MM.1S (cell line): ENCODE data around the gene ADRM1.

Experiments
- DNase-seq: peaks from one replicate; pipeline ENCODE4 v3.0.0-alpha.2; 2015
- H2AFZ ChIP-seq: fragments of 300-600 bp; sonication (generic); 2 replicates; pipeline ENCODE4 v1.6.0; 2016; ENCODE audit warnings: antibody characterized with exemption, low read length
- H3F3A ChIP-seq: fragments of 300-600 bp; sonication (generic); 2 replicates; pipeline ENCODE4 v1.6.1; 2016; ENCODE audit warnings: mild to moderate bottlenecking, antibody characterized with exemption, low read length, moderate library complexity, mixed read lengths; ENCODE audit not compliant: insufficient read depth
- H3K27ac ChIP-seq: fragments of 300-600 bp; sonication (generic); 2 replicates; pipeline ENCODE4 v1.5.1; 2016; ENCODE audit warnings: mild to moderate bottlenecking, low read length
- H3K27me3 ChIP-seq: fragments of 300-600 bp; sonication (generic); replicated peaks from 2 replicates; pipeline ENCODE4 v1.6.0; 2016; ENCODE audit warnings: low read length; ENCODE audit not compliant: insufficient read depth
- H3K36me3 ChIP-seq: fragments of 300-600 bp; sonication (generic); replicated peaks from 2 replicates; pipeline ENCODE4 v1.6.1; 2016; ENCODE audit warnings: mild to moderate bottlenecking, low read length, mixed read lengths; ENCODE audit not compliant: insufficient read depth
- H3K4me1 ChIP-seq: fragments of 300-600 bp; sonication (generic); 2 replicates; pipeline ENCODE4 v1.6.1; 2016; ENCODE audit warnings: low read length, mixed read lengths
- H3K4me2 ChIP-seq: fragments of 300-600 bp; sonication (generic); 2 replicates; pipeline ENCODE4 v1.6.0; 2016; ENCODE audit warnings: low read depth, low read length
- H3K4me3 ChIP-seq: fragments of 300-600 bp; sonication (generic); 2 replicates; pipeline ENCODE4 v1.5.1; 2016; ENCODE audit warnings: low read length, mixed read lengths
- H3K79me2 ChIP-seq: fragments of 300-600 bp; sonication (generic); 2 replicates; pipeline ENCODE4 v1.6.1; 2016; ENCODE audit warnings: mixed run types, low read length, mixed read lengths
- H3K9ac ChIP-seq: fragments of 300-600 bp; sonication (generic); 2 replicates; pipeline ENCODE4 v1.6.1; 2016; ENCODE audit warnings: low read length, mixed read lengths
- H3K9me2 ChIP-seq: fragments of 300-600 bp; sonication (generic); replicated peaks from 2 replicates; pipeline ENCODE4 v1.6.1; 2016; ENCODE audit warnings: mild to moderate bottlenecking, low read length, mixed read lengths; ENCODE audit not compliant: insufficient read depth
- H3K9me3 ChIP-seq: fragments of 300-600 bp; sonication (generic); replicated peaks from 2 replicates; pipeline ENCODE4 v1.6.1; 2016; ENCODE audit warnings: mild to moderate bottlenecking, low read length, mixed read lengths; ENCODE audit not compliant: insufficient read depth
- H4K20me1 ChIP-seq: fragments of 300-600 bp; sonication (generic); 2 replicates; pipeline ENCODE4 v1.6.1; 2016; ENCODE audit warnings: mild to moderate bottlenecking, low read length, moderate library complexity, mixed read lengths; ENCODE audit not compliant: insufficient read depth
- CTCF ChIP-seq: fragments of 300-600 bp; sonication (generic); IDR thresholded peaks from 2 replicates; pipeline ENCODE4 v1.5.1; 2016; ENCODE audit warnings: antibody characterized with exemption, low read length, mixed read lengths
- EZH2 ChIP-seq: fragments of 300-600 bp; sonication (generic); optimal IDR thresholded peaks from 2 replicates; pipeline ENCODE3; 2017; ENCODE audit warnings: low read depth, mild to moderate bottlenecking, antibody characterized with exemption, low read length, mixed read lengths
- EZH2phosphoT487 ChIP-seq: fragments of 300-600 bp; sonication (generic); IDR thresholded peaks from 2 replicates; pipeline ENCODE4 v1.6.1; 2018; ENCODE audit warnings: antibody characterized with exemption, low read length

Gene ADRM1

GRCh38 chr20:62280303-62280702 lies 22.5 kb upstream of the ADRM1 start:
- Histone ChIP-seq H3K79me2 (no peaks in the 10 kb centered on the region), H3K4me3 (no peak overlapping the region), H4K20me1 (no peaks in the 10 kb centered on the region), H3K9me2 (no peaks in the 10 kb centered on the region), H3K9me3 (no peaks in the 10 kb centered on the region), H3F3A (no peaks in the 10 kb centered on the region), H3K27ac (no peak overlapping the region), H3K9ac (no peak overlapping the region), H3K36me3 (no peaks in the 10 kb centered on the region), H2AFZ (no peak overlapping the region), H3K4me2 (no peak overlapping the region), H3K4me1 (no peaks in the 10 kb centered on the region), H3K27me3 (no peaks in the 10 kb centered on the region)
- TF ChIP-seq EZH2 (no peak), EZH2phosphoT487 (no peak)
- DNase-seq = no peak

GRCh38 chr20:62281161-62281933 lies 21.4 kb upstream of the ADRM1 start:
- no peak overlapping the region for H3K4me2 ChIP-seq
- no peak for DNase-seq
- H3K27ac ChIP-seq = no peak overlapping the region
- no peaks in the 10 kb centered on the region for H4K20me1 ChIP-seq
- no peaks in the 10 kb centered on the region for H3F3A ChIP-seq
- no peaks in the 10 kb centered on the region for H3K4me1 ChIP-seq
- no peak overlapping the region for H3K9ac ChIP-seq
- H3K79me2 ChIP-seq = no peaks in the 10 kb centered on the region
- TF ChIP-seq EZH2 (no peak), EZH2phosphoT487 (no peak), CTCF (no peak)
- no peaks in the 10 kb centered on the region for H3K9me3 ChIP-seq
- no peak overlapping the region for H3K4me3 ChIP-seq
- H2AFZ ChIP-seq = no peak overlapping the region
- no peaks in the 10 kb centered on the region for H3K9me2 ChIP-seq
- H3K27me3 ChIP-seq = no peaks in the 10 kb centered on the region
- no peaks in the 10 kb centered on the region for H3K36me3 ChIP-seq

- Histone ChIP-seq H2AFZ (no peak overlapping the region), H4K20me1 (no peaks in the 10 kb centered on the region), H3K79me2 (no peaks in the 10 kb centered on the region), H3F3A (no peaks in the 10 kb centered on the region), H3K9ac (no peak overlapping the region), H3K4me3 (no peak overlapping the region), H3K27ac (no peak overlapping the region), H3K4me1 (no peaks in the 10 kb centered on the region), H3K4me2 (no peak overlapping the region), H3K36me3 (no peaks in the 10 kb centered on the region), H3K27me3 (no peaks in the 10 kb centered on the region), H3K9me3 (no peaks in the 10 kb centered on the region), H3K9me2 (no peaks in the 10 kb centered on the region)
- TF ChIP-seq EZH2phosphoT487 (no peak), CTCF (no peak), EZH2 (no peak)
- DNase-seq = no peak
Observed at GRCh38 chr20:62282103-62282502, 20.7 kb upstream of the ADRM1 start.

- H3K9me3 ChIP-seq = no peaks in the 10 kb centered on the region
- H3K4me3 ChIP-seq = no peak overlapping the region
- H3K27ac ChIP-seq = no peak overlapping the region
- no peaks in the 10 kb centered on the region for H3K27me3 ChIP-seq
- no peak overlapping the region for H3K4me2 ChIP-seq
- no peaks in the 10 kb centered on the region for H3K4me1 ChIP-seq
- no peaks in the 10 kb centered on the region for H3K79me2 ChIP-seq
- no peak overlapping the region for H3K9ac ChIP-seq
- H3K36me3 ChIP-seq = no peaks in the 10 kb centered on the region
- DNase-seq = no peak
- TF ChIP-seq EZH2 (no peak), EZH2phosphoT487 (no peak), CTCF (no peak)
- no peaks in the 10 kb centered on the region for H3K9me2 ChIP-seq
- H3F3A ChIP-seq = no peaks in the 10 kb centered on the region
- H4K20me1 ChIP-seq = no peaks in the 10 kb centered on the region
- H2AFZ ChIP-seq = no peak overlapping the region
Observed at GRCh38 chr20:62282877-62283503, 19.8 kb upstream of the ADRM1 start.
